Ascending aorta (tissue), 2 donors: ENCODE measurements around the gene CAMK2G. TPM values are rescaled to one million over a fixed set of nuclear protein-coding genes. Genes with fewer than 3 reads are reported as not detected.

Experiments
- DNase-seq, 2 donors: peaks; one replicate each; pipeline ENCODE4 v3.0.0-alpha.2; 2019; ENCODE audit warnings: low spot score in 2 of 2
- H3K27ac ChIP-seq, 2 donors: fragments of 200-600 bp; sonication (generic); one replicate each; pipeline ENCODE4 v1.5.1; 2016 to 2017; ENCODE audit warnings: mild to moderate bottlenecking in 1 of 2
- H3K27me3 ChIP-seq: fragments of 200-600 bp; sonication (generic); one replicate; pipeline ENCODE4 v1.5.1; 2017
- H3K36me3 ChIP-seq, 2 donors: fragments of 200-600 bp; sonication (generic); one replicate each; pipeline ENCODE4 v1.5.1; 2016
- H3K4me1 ChIP-seq, 2 donors: fragments of 200-600 bp; sonication (generic); one replicate each; pipeline ENCODE4 v1.5.1; 2016 to 2017; ENCODE audit warnings: mild to moderate bottlenecking in 1 of 2
- H3K4me3 ChIP-seq, 2 donors: fragments of 200-600 bp; sonication (generic); one replicate each; pipeline ENCODE4 v1.5.1; 2016 to 2017; ENCODE audit warnings: mild to moderate bottlenecking in 1 of 2
- H3K9me3 ChIP-seq, 2 donors: fragments of 200-600 bp; sonication (generic); one replicate each; pipeline ENCODE4 v1.5.1; 2016
- intact Hi-C: fragments of 100-400 bp; cut with DNase I; formaldehyde crosslinking; loops from one replicate; pipeline ENCODE4 v1.15.1; 2023
- total RNA-seq: library from RNA; depleted of rRNA; stranded (reverse); fragments of >200 nt; gene quantifications from one replicate; pipeline ENCODE4 v1.1.0, GENCODE V29; 2016
- TF ChIP-seq, protein P1 (sequence below), 3 experiments: fragments of 200-600 bp in 2 of 3; fragments of 450-650 bp in 1 of 3; sonication (generic) in 2 of 3; IDR thresholded peaks; one replicate each; pipeline ENCODE4 v1.5.1; 2016 to 2019; ENCODE audit warnings: antibody characterized with exemption in 3 of 3, mild to moderate bottlenecking in 1 of 3, moderate library complexity in 1 of 3

Gene CAMK2G
- total RNA-seq, 1 donor from 2014 or later: 60.3 TPM

- H3K9me3 ChIP-seq: no peaks in the 10 kb centered on the region
- H3K36me3 ChIP-seq: no peaks in the 10 kb centered on the region
- H3K4me1 ChIP-seq: peaks cover 8 to 34% of the 10 kb centered on the region in 2 donors
- no peaks in the 10 kb centered on the region for H3K27me3 ChIP-seq
- H3K27ac ChIP-seq: peak overlapping the region; percentile 79 to 87
- TF ChIP-seq, protein P1, sequence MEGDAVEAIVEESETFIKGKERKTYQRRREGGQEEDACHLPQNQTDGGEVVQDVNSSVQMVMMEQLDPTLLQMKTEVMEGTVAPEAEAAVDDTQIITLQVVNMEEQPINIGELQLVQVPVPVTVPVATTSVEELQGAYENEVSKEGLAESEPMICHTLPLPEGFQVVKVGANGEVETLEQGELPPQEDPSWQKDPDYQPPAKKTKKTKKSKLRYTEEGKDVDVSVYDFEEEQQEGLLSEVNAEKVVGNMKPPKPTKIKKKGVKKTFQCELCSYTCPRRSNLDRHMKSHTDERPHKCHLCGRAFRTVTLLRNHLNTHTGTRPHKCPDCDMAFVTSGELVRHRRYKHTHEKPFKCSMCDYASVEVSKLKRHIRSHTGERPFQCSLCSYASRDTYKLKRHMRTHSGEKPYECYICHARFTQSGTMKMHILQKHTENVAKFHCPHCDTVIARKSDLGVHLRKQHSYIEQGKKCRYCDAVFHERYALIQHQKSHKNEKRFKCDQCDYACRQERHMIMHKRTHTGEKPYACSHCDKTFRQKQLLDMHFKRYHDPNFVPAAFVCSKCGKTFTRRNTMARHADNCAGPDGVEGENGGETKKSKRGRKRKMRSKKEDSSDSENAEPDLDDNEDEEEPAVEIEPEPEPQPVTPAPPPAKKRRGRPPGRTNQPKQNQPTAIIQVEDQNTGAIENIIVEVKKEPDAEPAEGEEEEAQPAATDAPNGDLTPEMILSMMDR (IDR thresholded peaks at IDR 0.05): no peak
- DNase-seq: no peak
- intact Hi-C loops: loop anchor here (10.0 kb wide), 1 partner anchor 1238 kb away; the partner anchor contains the start of gene SAMD8
- H3K4me3 ChIP-seq: no peak overlapping the region
Observed at GRCh38 chr10:73876566-73876965, 2.2 kb upstream of the CAMK2G start.

- Histone ChIP-seq H3K9me3 (no peaks in the 10 kb centered on the region), H3K27me3 (no peaks in the 10 kb centered on the region), H3K4me3 (no peak overlapping the region), H3K4me1 (peaks cover 10 to 37% of the 10 kb centered on the region in 2 donors), H3K27ac (peak overlapping the region; percentile 79 to 87), H3K36me3 (peaks cover 2% of the 10 kb centered on the region in 2 donors)
- DNase-seq: no peak
- TF ChIP-seq, protein P1 (IDR thresholded peaks at IDR 0.05): no peak
- intact Hi-C loops: loop anchor here (10.0 kb wide), 1 partner anchor 1239 kb away; the partner anchor contains the start of gene SAMD8
Observed at GRCh38 chr10:73876157-73876556, 1.8 kb upstream of the CAMK2G start.

GRCh38 chr10:73875139-73875475, 752 bp upstream of the CAMK2G start:
- Histone ChIP-seq H3K36me3 (peaks cover 4 to 13% of the 10 kb centered on the region in 2 donors), H3K4me1 (peaks cover 16 to 46% of the 10 kb centered on the region in 2 donors), H3K9me3 (no peaks in the 10 kb centered on the region), H3K4me3 (peak overlapping the region; percentile 75 to 96), H3K27ac (peak overlapping the region; percentile 67 to 87), H3K27me3 (no peaks in the 10 kb centered on the region)
- intact Hi-C loops: loop anchor here (10.0 kb wide), 1 partner anchor 1240 kb away; the partner anchor contains the start of gene SAMD8
- TF ChIP-seq, protein P1 (IDR thresholded peaks at IDR 0.05): no peak
- no peak for DNase-seq

- H3K27ac ChIP-seq: peak overlapping the region; percentile 47 to 62
Observed at GRCh38 chr10:73873838-73874215, 528 bp downstream of the CAMK2G start.

DNA sequence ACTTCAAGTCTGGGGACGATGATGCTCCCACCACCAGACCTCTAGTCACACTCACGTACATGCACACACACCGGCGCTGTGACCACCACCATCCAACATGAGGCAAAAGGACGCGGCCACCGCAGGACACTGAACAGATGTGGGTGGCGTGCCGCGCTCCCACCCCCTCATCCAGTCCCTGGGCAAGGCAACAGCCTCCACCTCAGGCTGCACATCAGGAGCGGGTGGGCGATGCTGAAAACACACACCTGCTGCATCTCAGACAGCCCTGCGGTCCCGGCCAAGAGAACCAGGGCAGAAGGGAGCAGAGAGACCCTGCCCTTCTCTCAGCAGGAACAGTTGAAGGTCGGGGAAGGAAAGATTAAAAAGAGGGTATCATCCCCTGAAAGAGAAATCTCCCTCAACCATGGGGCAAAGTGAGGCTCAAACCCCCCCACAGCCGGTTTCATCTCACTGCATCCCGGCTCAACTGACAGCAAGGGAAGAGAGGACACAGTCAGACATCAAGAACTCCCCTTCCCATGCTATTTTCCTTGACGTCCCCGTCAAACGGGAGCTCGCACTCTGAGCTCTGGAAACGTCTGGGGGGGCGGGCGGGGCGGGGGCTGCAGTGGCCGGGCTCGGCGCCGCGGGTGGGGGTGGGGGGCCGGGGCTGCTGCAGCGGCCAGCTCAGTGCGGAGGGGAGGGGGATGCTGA, 1.1 kb downstream of the CAMK2G start:
- DNase-seq: no peak
- peaks cover 6 to 20% of the 10 kb centered on the region in 2 donors for H3K36me3 ChIP-seq
- intact Hi-C loops: loop anchor here (10.0 kb wide), 1 partner anchor 1242 kb away; the partner anchor contains the start of gene SAMD8
- H3K27ac ChIP-seq: peak overlapping the region; percentile 61 to 62
- H3K27me3 ChIP-seq: no peaks in the 10 kb centered on the region
- H3K9me3 ChIP-seq: no peaks in the 10 kb centered on the region
- TF ChIP-seq, protein P1 (IDR thresholded peaks at IDR 0.05): no peak
- H3K4me3 ChIP-seq: peak overlapping the region; percentile 75 to 96
- H3K4me1 ChIP-seq: peaks cover 19 to 60% of the 10 kb centered on the region in 2 donors

More at GRCh38 chr10:73873838-73874215, 528 bp downstream of the CAMK2G start:
- no peak for DNase-seq
- Histone ChIP-seq H3K4me3 (peak overlapping the region; percentile 75 to 96), H3K9me3 (no peaks in the 10 kb centered on the region), H3K27me3 (no peaks in the 10 kb centered on the region), H3K4me1 (peaks cover 16 to 55% of the 10 kb centered on the region in 2 donors), H3K36me3 (peaks cover 6 to 20% of the 10 kb centered on the region in 2 donors)
- intact Hi-C loops: loop anchor here (1.0 to 10.0 kb wide), 3 partner anchors 15 to 1241 kb away; partner anchors contain the start of gene SAMD8
- TF ChIP-seq, protein P1 (IDR thresholded peaks at IDR 0.05): no peak
